Measurements from ENCODE around the gene KLK12.
"Not testable (repeated sequence)": the region's sequence is repeated elsewhere in the genome, so short reads cannot be mapped to it uniquely, and the experiment has no call there.

Gene KLK12

DNA sequence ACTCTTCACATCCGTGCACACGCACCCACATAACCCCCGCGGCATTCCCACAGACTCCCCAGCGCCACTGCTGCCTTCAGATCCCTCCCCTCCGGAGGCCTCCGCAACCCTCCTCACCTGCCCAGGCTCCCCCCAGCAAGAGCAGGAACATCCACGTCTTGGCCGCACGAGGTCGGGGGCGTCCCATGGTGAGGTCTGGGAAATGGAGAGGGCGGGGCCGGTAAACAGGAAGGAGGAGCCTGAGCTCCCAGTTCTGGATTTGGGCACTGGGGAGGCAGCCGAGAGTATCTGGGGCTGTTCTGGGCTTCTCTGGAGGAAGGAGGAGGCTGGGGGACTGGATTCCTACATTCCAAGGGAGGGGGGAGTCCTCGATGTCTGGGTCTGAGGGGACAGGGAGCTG is 33.8 kb downstream of the KLK12 start:
- DNase-seq (ENCODE audit: low spot score): no peak
- TF ChIP-seq, protein P1, sequence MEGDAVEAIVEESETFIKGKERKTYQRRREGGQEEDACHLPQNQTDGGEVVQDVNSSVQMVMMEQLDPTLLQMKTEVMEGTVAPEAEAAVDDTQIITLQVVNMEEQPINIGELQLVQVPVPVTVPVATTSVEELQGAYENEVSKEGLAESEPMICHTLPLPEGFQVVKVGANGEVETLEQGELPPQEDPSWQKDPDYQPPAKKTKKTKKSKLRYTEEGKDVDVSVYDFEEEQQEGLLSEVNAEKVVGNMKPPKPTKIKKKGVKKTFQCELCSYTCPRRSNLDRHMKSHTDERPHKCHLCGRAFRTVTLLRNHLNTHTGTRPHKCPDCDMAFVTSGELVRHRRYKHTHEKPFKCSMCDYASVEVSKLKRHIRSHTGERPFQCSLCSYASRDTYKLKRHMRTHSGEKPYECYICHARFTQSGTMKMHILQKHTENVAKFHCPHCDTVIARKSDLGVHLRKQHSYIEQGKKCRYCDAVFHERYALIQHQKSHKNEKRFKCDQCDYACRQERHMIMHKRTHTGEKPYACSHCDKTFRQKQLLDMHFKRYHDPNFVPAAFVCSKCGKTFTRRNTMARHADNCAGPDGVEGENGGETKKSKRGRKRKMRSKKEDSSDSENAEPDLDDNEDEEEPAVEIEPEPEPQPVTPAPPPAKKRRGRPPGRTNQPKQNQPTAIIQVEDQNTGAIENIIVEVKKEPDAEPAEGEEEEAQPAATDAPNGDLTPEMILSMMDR (IDR thresholded peaks at IDR 0.05; ENCODE audit: extremely low read depth, insufficient read depth, missing control alignments): no peak
- in situ Hi-C loops (cut with MboI; ENCODE audit: low pct_unique_long_range_greater_than_20kb, low sequenced_read_pairs, unreplicated experiment): no loop called here

DNA sequence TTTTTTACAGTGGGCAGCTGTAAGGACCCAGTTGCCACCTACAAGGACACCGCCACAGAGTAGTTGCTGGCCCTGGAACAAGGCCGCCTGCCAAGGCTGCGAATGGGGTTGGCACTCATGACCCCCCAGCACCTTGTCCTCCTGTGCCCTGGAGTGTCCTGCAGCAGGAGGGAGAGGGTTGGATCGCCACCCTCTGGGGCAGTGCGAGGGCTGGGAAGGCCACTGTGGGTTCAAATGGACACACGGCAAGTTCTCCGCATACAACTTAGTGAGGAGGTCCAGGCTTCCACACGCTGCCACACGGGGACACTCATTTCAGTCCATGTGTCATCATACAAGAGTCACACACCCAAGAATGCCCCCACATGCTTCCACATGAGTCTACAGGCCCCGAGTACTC is 34.4 kb downstream of the KLK12 start:
- in situ Hi-C loops (cut with MboI; ENCODE audit: low pct_unique_long_range_greater_than_20kb, low sequenced_read_pairs, unreplicated experiment): no loop called here

DNA sequence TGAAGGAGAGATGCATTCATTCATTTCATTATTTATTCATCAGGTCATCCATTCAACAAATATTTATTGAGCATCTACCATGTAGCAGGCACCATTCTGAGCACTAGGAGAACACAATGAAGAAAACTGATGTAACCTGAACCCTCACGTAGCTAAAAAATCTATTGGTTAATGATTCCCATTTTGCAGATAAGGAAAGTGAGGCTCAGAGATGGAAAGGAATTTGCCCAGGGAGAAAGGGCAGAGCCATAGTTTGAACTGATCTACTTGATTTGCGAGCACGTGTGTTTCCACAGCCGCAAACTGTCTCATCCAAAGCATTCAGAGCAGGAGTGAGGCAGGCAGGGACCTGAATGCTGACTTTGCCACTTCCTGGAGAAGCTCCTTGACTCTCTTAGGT is 36.1 kb downstream of the KLK12 start:
- DNase-seq (ENCODE audit: low spot score): no peak
- TF ChIP-seq, protein P1 (IDR thresholded peaks at IDR 0.05; ENCODE audit: extremely low read depth, insufficient read depth, missing control alignments): no peak
- in situ Hi-C loops (cut with MboI; ENCODE audit: low pct_unique_long_range_greater_than_20kb, low sequenced_read_pairs, unreplicated experiment): no loop called here

More for the DNA sequence above, 34.4 kb downstream of the KLK12 start:
- DNase-seq (ENCODE audit: low spot score): no peak
- TF ChIP-seq, protein P1 (IDR thresholded peaks at IDR 0.05; ENCODE audit: extremely low read depth, insufficient read depth, missing control alignments): no peak

DNA sequence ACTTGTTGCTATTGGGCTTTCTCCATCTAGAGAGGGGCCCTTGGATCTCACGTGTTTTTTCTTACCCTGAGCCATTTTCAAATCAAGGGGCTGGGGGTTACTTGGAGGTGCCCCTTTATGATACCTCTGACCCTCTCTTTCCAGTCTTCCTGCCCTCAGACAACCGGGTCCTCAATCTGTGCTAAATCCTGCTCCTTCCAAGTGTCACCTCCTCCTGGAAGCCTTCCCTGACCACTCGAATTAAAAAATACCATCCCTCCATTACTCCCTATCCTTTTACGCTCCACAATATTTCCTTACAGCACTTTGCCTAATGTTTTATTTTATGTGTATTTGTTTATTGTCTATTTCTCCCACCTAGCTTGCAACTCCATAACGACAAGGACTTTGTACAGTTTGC is 36.7 kb downstream of the KLK12 start:
- no peak for DNase-seq (ENCODE audit: low spot score)
- TF ChIP-seq, protein P1 (IDR thresholded peaks at IDR 0.05; ENCODE audit: extremely low read depth, insufficient read depth, missing control alignments): no peak
- in situ Hi-C loops (cut with MboI; ENCODE audit: low pct_unique_long_range_greater_than_20kb, low sequenced_read_pairs, unreplicated experiment): no loop called here

DNA sequence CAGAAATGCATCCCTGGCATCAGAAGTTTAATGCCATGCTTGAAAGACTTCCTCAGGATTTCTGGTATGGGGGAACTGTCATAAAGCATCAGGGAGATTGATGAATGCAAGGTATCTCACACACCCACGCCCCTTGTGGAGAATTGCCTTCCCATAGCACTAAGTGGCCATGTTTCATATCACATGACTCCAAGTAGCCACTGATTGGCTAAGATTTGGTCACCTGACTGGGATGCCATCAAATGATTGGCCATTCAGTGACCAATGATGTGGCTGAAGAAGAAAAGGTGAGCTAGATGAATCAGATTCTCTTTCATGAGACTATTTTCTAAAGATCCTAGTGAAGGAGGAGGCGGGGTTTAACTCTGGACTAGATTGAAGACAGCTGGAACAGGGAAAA is 40.7 kb downstream of the KLK12 start:
- in situ Hi-C loops (cut with MboI; ENCODE audit: low pct_unique_long_range_greater_than_20kb, low sequenced_read_pairs, unreplicated experiment): no loop called here
- no peak for DNase-seq (ENCODE audit: low spot score)
- TF ChIP-seq, protein P1 (IDR thresholded peaks at IDR 0.05; ENCODE audit: extremely low read depth, insufficient read depth, missing control alignments): no peak

DNA sequence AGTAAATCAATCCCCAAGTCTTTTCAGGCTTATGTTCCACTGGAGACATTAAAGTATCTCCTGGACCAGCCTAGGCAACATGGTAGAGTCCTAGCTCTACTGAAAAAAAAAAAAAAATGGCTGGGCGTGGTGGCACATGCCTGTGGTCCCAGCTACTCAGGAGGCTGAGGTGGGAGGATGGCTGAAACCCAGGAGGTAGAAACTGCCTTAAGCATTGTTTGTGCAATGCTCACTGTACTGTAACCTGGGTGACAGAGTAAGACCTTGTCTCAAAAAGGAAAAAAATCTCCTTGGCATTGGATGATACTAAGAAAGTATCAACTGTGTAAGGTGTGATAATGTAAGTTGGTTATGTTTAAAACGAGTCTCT is 42.2 kb downstream of the KLK12 start:
- no peak for DNase-seq (ENCODE audit: low spot score)
- in situ Hi-C loops (cut with MboI; ENCODE audit: low pct_unique_long_range_greater_than_20kb, low sequenced_read_pairs, unreplicated experiment): no loop called here
- TF ChIP-seq, protein P1 (IDR thresholded peaks at IDR 0.05; ENCODE audit: extremely low read depth, insufficient read depth, missing control alignments): no peak

DNA sequence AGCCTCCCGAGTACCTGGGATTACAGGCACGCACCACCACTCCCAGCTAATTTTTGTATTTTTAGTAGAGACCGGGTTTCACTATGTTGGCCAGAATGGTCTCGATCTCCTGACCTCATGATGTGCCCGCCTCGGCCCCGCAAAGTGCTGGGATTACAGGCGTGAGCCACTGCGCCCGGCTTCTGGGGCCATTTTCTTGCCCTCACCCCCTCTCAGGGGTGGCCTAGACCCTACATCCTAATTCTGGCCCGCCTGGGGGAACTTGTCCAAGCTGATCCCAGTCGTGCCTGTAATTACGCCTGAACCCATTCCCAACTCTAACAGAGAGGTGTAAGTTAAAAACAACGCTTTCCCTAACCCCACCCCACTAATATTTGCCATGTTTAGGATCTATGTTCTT is 50.4 kb downstream of the KLK12 start:
- in situ Hi-C loops (cut with MboI; ENCODE audit: low pct_unique_long_range_greater_than_20kb, low sequenced_read_pairs, unreplicated experiment); DNase-seq (ENCODE audit: low spot score): not testable (repeated sequence)
